ENCODE measurements around the gene SPAG17. TPM values are rescaled to one million over a fixed set of nuclear protein-coding genes. Genes with fewer than 3 reads are reported as not detected.

The SPAG17 gene
- total and polyA plus RNA-seq, 5 experiments from 2014 or later: not detected

DNA sequence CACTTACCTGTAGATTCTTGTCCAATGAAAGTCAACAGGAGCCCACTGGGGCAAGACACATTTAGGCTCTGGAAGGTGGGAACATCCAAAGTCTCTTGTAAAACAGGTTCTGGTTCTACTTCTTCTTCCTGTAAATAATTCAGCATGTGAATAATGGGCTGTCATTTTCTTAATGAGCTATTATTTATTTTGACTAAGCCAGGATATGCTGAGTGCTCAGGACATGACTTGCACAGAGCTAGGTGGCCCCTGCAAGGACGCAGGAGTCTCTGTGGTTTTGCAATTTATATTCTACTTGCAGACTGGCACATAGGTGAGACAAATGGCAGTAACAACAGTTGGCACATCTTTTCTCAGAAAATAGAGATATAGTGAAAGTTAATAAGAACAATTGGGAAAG, 156.8 kb downstream of the SPAG17 start:
- POLR2A ChIA-PET: no interaction called here
- Mint-ChIP-seq H3K27me3 (peaks cover 10 to 40% (median 23%) of the 10 kb centered on the region in 5 donors), H3K36me3 (no peaks in the 10 kb centered on the region), H3K4me3 (no peak overlapping the region), H3K27ac (no peak overlapping the region), H3K4me1 (no peaks in the 10 kb centered on the region), H3K9me3 (peaks cover 0 to 9% (median 0%) of the 10 kb centered on the region in 9 donors)
- DNase-seq: no peak
- ATAC-seq: no peak

DNA sequence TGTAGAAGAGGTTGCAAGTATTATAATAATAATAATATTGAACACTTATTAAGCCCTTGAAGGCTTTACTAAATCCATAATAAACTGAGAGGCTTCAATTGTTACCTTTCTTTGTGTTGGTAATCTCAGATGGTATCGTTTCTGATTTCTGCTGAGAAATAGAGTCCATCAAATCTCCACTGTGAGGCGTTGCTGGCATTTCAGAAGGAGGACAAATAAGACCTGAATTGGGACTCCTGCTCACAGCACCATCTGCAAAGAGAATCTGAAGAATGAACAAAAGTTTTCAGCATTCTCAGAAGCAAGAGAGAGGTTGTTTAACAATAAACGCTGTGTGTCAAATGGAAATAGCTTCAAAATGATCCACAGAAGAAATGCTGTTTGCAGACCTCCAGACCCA, 161.8 kb downstream of the SPAG17 start:
- no peaks in the 10 kb centered on the region for H3K36me3 Mint-ChIP-seq
- H3K27me3 Mint-ChIP-seq: peaks cover 2 to 28% (median 15%) of the 10 kb centered on the region in 5 donors
- ATAC-seq: no peak
- H3K4me1 Mint-ChIP-seq: no peaks in the 10 kb centered on the region
- H3K27ac Mint-ChIP-seq: no peak overlapping the region
- peaks cover 0 to 2% (median 0%) of the 10 kb centered on the region in 9 donors for H3K9me3 Mint-ChIP-seq
- no peak for DNase-seq
- POLR2A ChIA-PET: no interaction called here
- H3K4me3 Mint-ChIP-seq: no peak overlapping the region

DNA sequence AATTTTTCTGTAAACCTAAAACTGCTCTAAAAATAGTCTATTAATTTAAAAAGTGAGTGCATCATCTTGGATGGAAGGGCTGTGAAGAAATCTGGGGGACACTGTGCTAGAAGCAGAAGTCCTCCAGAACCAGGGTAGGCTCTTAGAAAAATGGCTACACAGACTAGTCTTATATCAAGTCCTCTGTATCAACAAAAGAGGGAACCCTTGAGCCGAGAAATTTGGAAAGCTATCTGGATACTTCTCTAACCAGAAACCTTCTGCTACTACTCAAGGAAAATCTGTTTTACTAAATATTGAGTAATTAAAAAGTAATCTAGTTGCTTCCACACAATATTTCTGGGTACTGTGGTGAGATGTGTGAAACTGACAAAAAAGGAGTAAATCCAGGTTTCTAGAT, 163.4 kb downstream of the SPAG17 start:
- no peak for ATAC-seq
- Mint-ChIP-seq H3K27me3 (peaks cover 2 to 27% (median 12%) of the 10 kb centered on the region in 5 donors), H3K4me3 (no peak overlapping the region), H3K9me3 (no peaks in the 10 kb centered on the region), H3K36me3 (no peaks in the 10 kb centered on the region), H3K27ac (no peak overlapping the region), H3K4me1 (no peaks in the 10 kb centered on the region)
- POLR2A ChIA-PET: no interaction called here
- no peak for DNase-seq

DNA sequence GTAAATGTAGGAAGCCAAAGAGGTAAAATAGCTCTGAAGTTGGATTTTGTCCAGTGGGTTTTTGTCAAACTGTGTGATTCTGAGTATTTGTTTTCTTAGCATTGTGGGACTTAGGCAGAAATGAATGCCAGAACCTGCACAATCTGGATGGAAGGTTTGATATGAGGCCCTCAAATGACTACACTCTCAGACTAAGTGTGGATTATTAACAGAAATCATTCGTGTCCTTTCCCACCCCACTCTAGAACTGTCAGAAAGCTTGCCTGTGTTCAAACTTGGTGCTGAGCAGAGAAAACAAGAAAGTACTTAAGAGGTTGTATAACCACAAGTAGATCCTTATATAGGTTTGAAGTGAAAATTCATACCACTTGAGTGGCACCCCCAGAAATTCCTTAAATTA, 167.0 kb downstream of the SPAG17 start:
- DNase-seq (no peak), ATAC-seq (no peak)
- Mint-ChIP-seq H3K9me3 (no peaks in the 10 kb centered on the region), H3K27ac (no peak overlapping the region), H3K36me3 (no peaks in the 10 kb centered on the region), H3K4me1 (no peaks in the 10 kb centered on the region), H3K4me3 (no peak overlapping the region), H3K27me3 (peaks cover 8 to 32% (median 12%) of the 10 kb centered on the region in 5 donors)
- POLR2A ChIA-PET: no interaction called here

DNA sequence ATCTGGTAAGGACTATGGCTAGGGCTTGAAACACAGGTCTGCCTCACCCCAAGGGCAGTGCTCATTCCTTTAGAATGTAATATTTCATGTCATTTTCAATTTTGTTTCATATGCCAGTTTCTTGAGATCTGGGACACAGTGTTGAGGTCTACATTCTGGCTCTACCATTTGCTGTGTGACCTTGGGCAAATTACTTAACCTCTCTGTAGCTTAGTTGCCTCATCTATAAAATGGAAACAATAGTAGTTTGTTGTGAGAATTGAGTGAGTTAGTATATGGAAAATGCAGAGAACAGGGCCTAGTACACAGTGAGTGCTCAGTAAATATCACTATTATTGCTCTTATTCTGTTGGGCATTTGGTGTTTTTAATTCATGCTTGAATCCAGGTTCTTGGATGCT, 171.1 kb downstream of the SPAG17 start:
- Mint-ChIP-seq H3K27me3 (peaks cover 11 to 45% (median 14%) of the 10 kb centered on the region in 5 donors), H3K36me3 (no peaks in the 10 kb centered on the region), H3K9me3 (no peaks in the 10 kb centered on the region), H3K4me3 (no peak overlapping the region), H3K27ac (no peak overlapping the region), H3K4me1 (no peaks in the 10 kb centered on the region)
- ATAC-seq (no peak), DNase-seq (no peak)
- POLR2A ChIA-PET: no interaction called here

DNA sequence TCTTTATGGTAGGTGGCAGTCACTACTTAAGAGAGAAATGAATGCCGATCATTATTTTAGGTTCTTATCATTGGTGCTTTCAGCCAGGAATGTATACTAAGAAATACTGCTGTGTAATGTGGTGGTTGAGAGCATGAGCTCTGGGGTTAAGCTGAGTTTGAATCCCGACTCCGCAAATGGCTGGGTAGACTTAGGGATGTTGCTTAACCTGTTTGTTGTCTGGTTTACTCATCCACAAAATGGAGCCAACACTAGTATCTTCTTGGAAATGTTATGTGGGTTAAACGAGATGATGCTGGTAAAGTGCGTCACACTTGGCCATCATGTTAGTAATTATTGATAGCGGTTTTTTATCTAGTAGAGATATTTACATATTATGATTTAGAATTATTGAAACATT, 171.7 kb downstream of the SPAG17 start:
- Mint-ChIP-seq H3K27me3 (peaks cover 11 to 45% (median 17%) of the 10 kb centered on the region in 5 donors), H3K36me3 (no peaks in the 10 kb centered on the region), H3K4me1 (no peaks in the 10 kb centered on the region), H3K27ac (no peak overlapping the region), H3K9me3 (no peaks in the 10 kb centered on the region), H3K4me3 (no peak overlapping the region)
- ATAC-seq (no peak), DNase-seq (no peak)
- POLR2A ChIA-PET: no interaction called here

DNA sequence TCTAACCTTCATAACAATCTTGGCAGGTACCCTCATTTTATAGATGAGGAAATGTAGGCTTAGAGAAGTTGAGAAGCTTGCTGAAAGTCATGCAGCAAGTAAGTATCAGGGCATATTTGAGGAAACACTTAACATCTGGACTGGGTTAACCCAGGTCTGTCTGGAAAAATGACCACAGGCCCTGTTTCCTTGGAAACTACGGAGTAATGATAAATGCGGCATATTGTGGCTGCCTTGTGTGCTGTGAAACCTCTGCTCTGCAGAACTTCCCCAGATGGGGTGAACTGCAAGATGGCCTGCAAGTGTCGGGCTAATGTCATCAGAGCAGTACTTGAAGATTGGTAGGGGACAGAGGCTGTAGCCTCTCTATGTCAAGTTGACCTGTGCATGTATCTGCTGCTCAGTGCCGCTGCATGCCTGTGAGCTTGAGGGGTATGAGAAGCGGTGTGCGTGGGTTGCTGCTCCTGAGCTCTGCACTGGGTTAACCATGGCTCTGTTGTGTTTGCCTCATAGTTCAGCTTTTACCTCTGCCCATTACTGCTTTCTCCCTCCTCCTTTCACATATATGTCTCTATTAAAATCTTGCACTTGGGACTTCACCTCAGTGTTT, 172.4 kb downstream of the SPAG17 start:
- Mint-ChIP-seq H3K4me3 (no peak overlapping the region), H3K9me3 (no peaks in the 10 kb centered on the region), H3K36me3 (no peaks in the 10 kb centered on the region), H3K27me3 (peaks cover 11 to 49% (median 20%) of the 10 kb centered on the region in 5 donors), H3K4me1 (no peaks in the 10 kb centered on the region), H3K27ac (no peak overlapping the region)
- DNase-seq: no peak
- ATAC-seq: no peak
- POLR2A ChIA-PET: no interaction called here

DNA sequence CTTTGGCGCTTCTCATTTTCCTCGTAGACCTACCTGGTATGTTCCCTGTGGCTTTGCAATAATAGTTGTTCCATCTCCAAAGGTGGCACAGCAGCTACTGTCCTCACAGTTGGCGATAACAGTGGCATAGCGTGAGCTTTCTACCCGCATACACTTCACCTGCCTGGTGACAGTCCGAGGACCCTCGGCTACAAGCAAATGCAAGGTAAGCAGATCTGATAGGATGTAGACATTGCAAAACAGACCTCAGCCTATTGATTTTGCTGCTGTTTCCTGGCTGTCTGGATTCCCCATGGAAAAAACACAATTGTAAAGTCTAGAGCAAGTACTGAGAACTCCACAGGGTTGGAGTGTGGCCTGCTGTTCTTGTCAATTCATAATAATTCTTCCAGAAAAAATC, 177.0 kb downstream of the SPAG17 start:
- DNase-seq: no peak
- no peak for ATAC-seq
- Mint-ChIP-seq H3K27ac (no peak overlapping the region), H3K27me3 (peaks cover 9 to 46% (median 22%) of the 10 kb centered on the region in 5 donors), H3K9me3 (peaks cover 3 to 18% (median 7%) of the 10 kb centered on the region in 9 donors), H3K36me3 (peaks cover 0 to 11% (median 3%) of the 10 kb centered on the region in 3 donors), H3K4me3 (no peak overlapping the region), H3K4me1 (no peaks in the 10 kb centered on the region)
- POLR2A ChIA-PET: no interaction called here

DNA sequence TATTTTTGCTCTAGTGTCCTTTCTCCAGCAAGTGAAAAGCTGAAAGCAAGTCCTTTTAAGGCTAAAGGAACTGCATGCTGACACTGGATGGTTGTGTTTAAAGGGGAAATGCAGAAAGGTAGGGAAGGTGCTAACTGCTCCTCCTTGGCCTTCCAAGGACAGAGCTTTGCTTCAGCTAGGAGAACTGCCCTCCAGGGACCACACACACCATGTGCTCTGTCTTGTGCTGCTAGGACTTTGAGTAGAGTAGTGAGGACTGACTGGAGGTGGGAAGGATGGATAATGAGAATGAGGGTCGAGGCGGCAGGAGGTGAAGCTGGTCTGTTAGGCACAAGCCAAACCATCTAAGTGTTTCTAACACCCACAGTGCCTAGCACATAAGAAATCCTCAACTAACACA, 177.6 kb downstream of the SPAG17 start:
- H3K9me3 Mint-ChIP-seq: peaks cover 3 to 24% (median 11%) of the 10 kb centered on the region in 9 donors
- no peak overlapping the region for H3K27ac Mint-ChIP-seq
- DNase-seq: peak in 1 of 10 donors; percentile 61
- H3K4me3 Mint-ChIP-seq: no peak overlapping the region
- POLR2A ChIA-PET: no interaction called here
- H3K27me3 Mint-ChIP-seq: peaks cover 11 to 52% (median 26%) of the 10 kb centered on the region in 5 donors
- H3K4me1 Mint-ChIP-seq: no peaks in the 10 kb centered on the region
- no peak for ATAC-seq
- H3K36me3 Mint-ChIP-seq: peaks cover 0 to 11% (median 3%) of the 10 kb centered on the region in 3 donors

DNA sequence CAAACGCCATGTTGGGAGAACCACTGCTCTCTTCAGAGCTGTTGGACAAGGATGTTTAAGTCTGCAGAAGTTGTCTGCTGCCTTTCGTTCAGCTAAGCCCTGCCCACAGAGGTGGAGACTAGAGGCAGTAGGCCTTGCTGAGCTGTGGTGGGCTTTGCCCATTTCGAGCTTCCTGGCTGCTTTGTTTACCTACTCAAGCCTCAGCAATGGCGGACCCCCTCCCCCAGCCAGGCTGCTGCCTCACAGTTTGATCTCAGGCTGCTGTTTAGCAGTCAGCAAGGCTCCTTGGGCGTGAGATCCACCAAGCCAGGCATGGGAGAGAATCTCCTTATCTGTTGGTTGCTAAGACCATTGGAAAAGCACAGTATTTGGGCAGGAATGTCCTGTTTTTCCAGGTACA, 180.7 kb downstream of the SPAG17 start:
- Mint-ChIP-seq H3K27me3 (peaks cover 10 to 46% (median 27%) of the 10 kb centered on the region in 5 donors), H3K9me3 (peaks cover 5 to 42% (median 21%) of the 10 kb centered on the region in 9 donors), H3K36me3 (peaks cover 0 to 11% (median 3%) of the 10 kb centered on the region in 3 donors), H3K4me3 (no peak overlapping the region), H3K4me1 (no peaks in the 10 kb centered on the region), H3K27ac (no peak overlapping the region)
- DNase-seq: no peak
- POLR2A ChIA-PET: no interaction called here
- no peak for ATAC-seq

DNA sequence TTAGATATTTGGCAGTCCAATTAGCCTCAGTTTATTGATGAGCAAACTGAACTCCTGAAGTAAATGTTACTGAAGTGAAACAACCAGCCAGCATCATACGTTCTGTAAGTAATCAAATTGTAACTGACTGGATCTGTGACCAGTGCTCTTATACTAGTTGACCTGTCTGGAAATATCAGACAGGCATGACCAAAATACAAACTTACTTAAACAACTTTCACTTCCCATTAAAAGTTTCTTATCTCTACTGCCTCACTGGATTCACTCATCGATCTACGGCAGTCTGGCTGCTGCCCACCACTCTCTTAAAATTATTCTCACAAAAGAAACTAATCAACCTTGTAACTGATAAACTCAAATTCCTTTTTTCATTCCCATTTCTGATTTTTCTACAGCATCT, 199.1 kb downstream of the SPAG17 start:
- no peak for DNase-seq
- Mint-ChIP-seq H3K9me3 (peaks cover 0 to 5% (median 0%) of the 10 kb centered on the region in 9 donors), H3K27me3 (peaks cover 9 to 21% (median 16%) of the 10 kb centered on the region in 5 donors), H3K4me1 (no peaks in the 10 kb centered on the region), H3K36me3 (no peaks in the 10 kb centered on the region), H3K27ac (no peak overlapping the region), H3K4me3 (no peak overlapping the region)
- POLR2A ChIA-PET: no interaction called here
- ATAC-seq: no peak

DNA sequence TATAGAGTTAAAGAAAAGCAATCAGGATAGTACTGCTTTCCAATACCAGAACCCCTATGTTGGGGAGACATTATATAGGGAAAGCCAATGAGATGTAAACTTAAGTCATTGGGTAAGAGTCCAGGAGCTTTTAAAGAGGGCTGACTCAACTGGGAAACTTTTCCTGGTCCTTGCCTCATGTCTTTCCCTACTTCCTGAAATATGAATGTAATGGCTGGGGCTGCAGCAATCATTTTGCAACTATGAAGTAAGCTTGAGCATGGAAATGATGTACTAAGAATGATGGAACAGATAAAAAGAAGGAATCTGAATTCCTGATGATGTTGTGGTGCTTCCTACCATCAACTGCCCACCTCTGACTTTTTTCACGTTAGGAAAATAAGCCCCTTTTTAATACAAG, 199.8 kb downstream of the SPAG17 start:
- H3K27me3 Mint-ChIP-seq: peaks cover 9 to 21% (median 17%) of the 10 kb centered on the region in 5 donors
- no peaks in the 10 kb centered on the region for H3K4me1 Mint-ChIP-seq
- peaks cover 0 to 5% (median 0%) of the 10 kb centered on the region in 9 donors for H3K9me3 Mint-ChIP-seq
- no peak for DNase-seq
- no peak overlapping the region for H3K27ac Mint-ChIP-seq
- no peak overlapping the region for H3K4me3 Mint-ChIP-seq
- H3K36me3 Mint-ChIP-seq: no peaks in the 10 kb centered on the region
- ATAC-seq: no peak
- POLR2A ChIA-PET: no interaction called here

DNA sequence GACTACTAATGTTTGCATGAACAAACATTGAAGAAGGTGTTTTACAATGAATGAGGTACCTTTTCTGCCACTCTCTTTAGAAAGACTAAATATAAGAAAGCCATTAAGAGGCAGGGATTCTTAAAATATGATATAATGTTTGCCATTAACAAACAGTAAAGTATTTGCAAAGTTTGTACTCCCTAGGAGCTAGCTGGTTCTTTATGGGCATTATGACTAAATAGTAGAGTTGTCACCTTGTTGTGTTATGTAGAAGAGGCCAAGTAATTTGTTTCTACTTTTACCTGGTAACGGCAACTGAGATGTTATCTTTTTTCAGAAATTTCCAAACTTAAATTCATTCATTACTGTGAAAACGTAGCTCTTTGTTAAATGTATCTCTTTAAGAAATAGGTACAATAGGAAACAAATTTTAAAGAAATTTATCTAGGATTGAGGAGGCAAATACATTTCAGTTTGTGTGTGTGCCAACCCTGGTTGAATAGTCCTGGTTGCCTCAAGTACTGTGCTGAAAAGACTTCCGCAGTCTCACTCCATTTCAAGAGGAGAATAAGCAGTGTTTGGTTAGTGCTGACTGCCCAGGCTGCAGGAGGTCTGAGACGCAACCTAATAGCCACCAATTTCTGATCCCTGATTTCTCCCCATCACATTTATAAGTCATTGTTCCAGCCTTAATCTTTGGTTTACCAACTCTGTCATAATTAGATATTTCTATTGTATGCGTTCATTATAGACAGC, 203.4 kb downstream of the SPAG17 start:
- POLR2A ChIA-PET: no interaction called here
- no peaks in the 10 kb centered on the region for H3K4me1 Mint-ChIP-seq

More for the DNA sequence above, 203.4 kb downstream of the SPAG17 start:
- H3K27ac Mint-ChIP-seq: no peak overlapping the region
- no peak overlapping the region for H3K4me3 Mint-ChIP-seq
- peaks cover 9 to 16% (median 13%) of the 10 kb centered on the region in 5 donors for H3K27me3 Mint-ChIP-seq
- ATAC-seq (no peak), DNase-seq (no peak)
- peaks cover 0 to 3% (median 0%) of the 10 kb centered on the region in 9 donors for H3K9me3 Mint-ChIP-seq
- H3K36me3 Mint-ChIP-seq: no peaks in the 10 kb centered on the region

Data from naive thymus-derived CD8-positive, alpha-beta T cell (primary cell).